CD8-positive, alpha-beta memory T cell (primary cell): ENCODE measurements around the gene PRKD2. TPM values are rescaled to one million over a fixed set of nuclear protein-coding genes. Genes with fewer than 3 reads are reported as not detected.
"Not testable (repeated sequence)": the region's sequence is repeated elsewhere in the genome, so short reads cannot be mapped to it uniquely, and the experiment has no call there.

ENCODE experiments used
- CTCF ChIA-PET: fragments of 350-600 bp; sonication (Branson Sonifier 250); formaldehyde crosslinking; loops from one replicate; lab custom pipeline; 2021; ENCODE audit warnings: antibody characterized with exemption; lab: Charles Lee
- POLR2A ChIA-PET: fragments of 350-600 bp; sonication (Branson Sonifier 250); formaldehyde crosslinking; loops from one replicate; lab custom pipeline; 2021; ENCODE audit warnings: antibody characterized with exemption; lab: Charles Lee
- DNase-seq, 5 donors: peaks; one replicate each; pipeline versions ENCODE4 v3.0.0 to v3.0.0-alpha.2; 2020 to 2022; ENCODE audit warnings: mixed read lengths in 1 of 5
- H3K27ac ChIP-seq: one replicate; pipeline ENCODE4 v1.7.0; 2013; ENCODE audit warnings: low read depth, mild to moderate bottlenecking, low read length, moderate library complexity
- H3K27me3 ChIP-seq: 2 replicates; pipeline ENCODE4 v1.7.0; 2013; ENCODE audit warnings: low read length, mild to moderate bottlenecking; ENCODE audit not compliant: insufficient read depth, poor library complexity, severe bottlenecking
- H3K36me3 ChIP-seq: 2 replicates; pipeline ENCODE4 v1.7.0; 2013; ENCODE audit warnings: mild to moderate bottlenecking, low read length, moderate library complexity; ENCODE audit not compliant: insufficient read depth
- H3K4me1 ChIP-seq: 2 replicates; pipeline ENCODE4 v1.7.0; 2013; ENCODE audit warnings: mild to moderate bottlenecking, low read length, moderate library complexity; ENCODE audit not compliant: insufficient read depth
- H3K4me3 ChIP-seq: 2 replicates; pipeline ENCODE4 v1.7.0; 2013; ENCODE audit warnings: mild to moderate bottlenecking, low read length
- H3K9me3 ChIP-seq: 2 replicates; pipeline ENCODE4 v1.7.0; 2013; ENCODE audit warnings: mild to moderate bottlenecking, low read length
- H3K27ac Mint-ChIP-seq, 8 donors: one replicate each; pipeline ENCODE4 v1.8.0; 2020 to 2021; ENCODE audit warnings: mixed read lengths in 8 of 8, mild to moderate bottlenecking in 6 of 8, inconsistent platforms in 3 of 8, moderate library complexity in 3 of 8
- H3K27me3 Mint-ChIP-seq, 2 donors: one replicate each; pipeline ENCODE4 v1.8.0; 2020 to 2021; ENCODE audit warnings: mixed read lengths in 2 of 2, mild to moderate bottlenecking in 1 of 2, moderate library complexity in 1 of 2
- H3K36me3 Mint-ChIP-seq, 3 donors: one replicate each; pipeline ENCODE4 v1.8.0; 2020 to 2021; ENCODE audit warnings: mixed read lengths in 3 of 3, inconsistent platforms in 1 of 3, mild to moderate bottlenecking in 1 of 3
- H3K4me1 Mint-ChIP-seq, 3 donors: one replicate each; pipeline ENCODE4 v1.8.0; 2020 to 2021; ENCODE audit warnings: mixed read lengths in 3 of 3, inconsistent platforms in 1 of 3, mild to moderate bottlenecking in 1 of 3
- H3K4me3 Mint-ChIP-seq, 7 donors: one replicate each; pipeline ENCODE4 v1.8.0; 2020 to 2021; ENCODE audit warnings: mixed read lengths in 7 of 7, mild to moderate bottlenecking in 6 of 7, moderate library complexity in 4 of 7, inconsistent platforms in 2 of 7
- H3K9me3 Mint-ChIP-seq, 5 donors: one replicate each; pipeline ENCODE4 v1.8.0; 2020 to 2022; ENCODE audit warnings: mixed read lengths in 5 of 5, mild to moderate bottlenecking in 3 of 5, moderate library complexity in 2 of 5, inconsistent platforms in 1 of 5
- polyA plus RNA-seq: library from polyadenylated mRNA; unstranded; fragments of 300-500 nt; fragmentation: Illumina TruSeq; gene quantifications from one replicate; pipeline ENCODE4 v1.2.3, GENCODE V29; 2021
- total RNA-seq, 2 experiments: library from RNA; stranded (reverse); gene quantifications; one replicate each; pipeline ENCODE4 v1.2.3, GENCODE V29; 2021

PRKD2 gene
- total and polyA plus RNA-seq, 3 experiments from 2014 or later: 61.6 to 88.0 (median 63.8) TPM

GRCh38 chr19:46714444-46715106 lies 2.3 kb downstream of the PRKD2 start:
- DNase-seq: peak in 2 of 5 donors; percentile 78
- no peaks in the 10 kb centered on the region for H3K27me3 Mint-ChIP-seq
- H3K36me3 Mint-ChIP-seq: peaks cover 0 to 48% (median 0%) of the 10 kb centered on the region in 3 donors
- peaks cover 7% of the 10 kb centered on the region for H3K36me3 ChIP-seq
- ChIA-PET CTCF (interaction anchor here (1.2 to 3.4 kb wide), 5 partner anchors 9 to 102 kb away, joined by 5 to 39 read pairs (median 8); no protein-coding TSS in a partner anchor), POLR2A (interaction anchor here (0.6 to 1.8 kb wide), 13 partner anchors 9 to 542 kb away, joined by 3 to 8 read pairs (median 3); partner anchors contain the start of genes CALM3, CCDC9 and DACT3)
- H3K4me3 ChIP-seq: peak overlapping the region; percentile 90
- peak overlapping the region; percentile 93 to 99 (median 97) for H3K27ac Mint-ChIP-seq
- peak overlapping the region; percentile 92 for H3K27ac ChIP-seq
- no peaks in the 10 kb centered on the region for H3K9me3 Mint-ChIP-seq
- peaks cover 42 to 63% (median 53%) of the 10 kb centered on the region in 3 donors for H3K4me1 Mint-ChIP-seq
- no peaks in the 10 kb centered on the region for H3K27me3 ChIP-seq
- H3K4me3 Mint-ChIP-seq: peak overlapping the region; percentile 94 to 98 (median 95)
- H3K4me1 ChIP-seq: peaks cover 36% of the 10 kb centered on the region
- H3K9me3 ChIP-seq: no peaks in the 10 kb centered on the region

GRCh38 chr19:46713781-46714443 lies 3.0 kb downstream of the PRKD2 start:
- peaks cover 35 to 57% (median 47%) of the 10 kb centered on the region in 3 donors for H3K4me1 Mint-ChIP-seq

GRCh38 chr19:46712768-46713338 lies 4.1 kb downstream of the PRKD2 start:
- Mint-ChIP-seq H3K4me3 (peak overlapping the region; percentile 32 to 98 (median 95)), H3K36me3 (peaks cover 0 to 58% (median 0%) of the 10 kb centered on the region in 3 donors), H3K27ac (peak overlapping the region; percentile 57 to 98 (median 95)), H3K4me1 (peaks cover 26 to 46% (median 36%) of the 10 kb centered on the region in 3 donors)
- not testable (repeated sequence) for H3K9me3 Mint-ChIP-seq, H3K9me3 ChIP-seq, H3K27ac ChIP-seq, H3K27me3 ChIP-seq, DNase-seq, H3K4me3 ChIP-seq, H3K27me3 Mint-ChIP-seq
- ChIA-PET CTCF (interaction anchor here (1.1 to 3.4 kb wide), 3 partner anchors 9 to 300 kb away, joined by 3 to 39 read pairs (median 3); no protein-coding TSS in a partner anchor), POLR2A (interaction anchor here (1.1 to 1.8 kb wide), 4 partner anchors 10 to 401 kb away, joined by 3 to 5 read pairs (median 4); partner anchors contain the start of gene ZC3H4)
- Histone ChIP-seq H3K4me1 (peaks cover 20% of the 10 kb centered on the region), H3K36me3 (peaks cover 16% of the 10 kb centered on the region)

More at GRCh38 chr19:46713781-46714443, 3.0 kb downstream of the PRKD2 start:
- peak overlapping the region; percentile 94 to 98 (median 95) for H3K4me3 Mint-ChIP-seq
- peaks cover 0 to 52% (median 0%) of the 10 kb centered on the region in 3 donors for H3K36me3 Mint-ChIP-seq
- H3K4me3 ChIP-seq: peak overlapping the region; percentile 90
- peak overlapping the region; percentile 92 for H3K27ac ChIP-seq
- H3K4me1 ChIP-seq: peaks cover 29% of the 10 kb centered on the region
- CTCF ChIA-PET: interaction anchor here (1.1 to 3.4 kb wide), 6 partner anchors 10 to 299 kb away, joined by 3 to 39 read pairs (median 6); no protein-coding TSS in a partner anchor
- no peaks in the 10 kb centered on the region for H3K27me3 Mint-ChIP-seq
- DNase-seq: peak; percentile 75 to 89 (median 83)
- POLR2A ChIA-PET: interaction anchor here (0.5 to 1.8 kb wide), 15 partner anchors 8 to 854 kb away, joined by 3 to 8 read pairs (median 4); partner anchors contain the start of genes CALM3, CCDC9, DACT3 and ZC3H4
- no peaks in the 10 kb centered on the region for H3K9me3 ChIP-seq
- peaks cover 10% of the 10 kb centered on the region for H3K36me3 ChIP-seq
- peak overlapping the region; percentile 93 to 99 (median 97) for H3K27ac Mint-ChIP-seq
- H3K27me3 ChIP-seq: no peaks in the 10 kb centered on the region
- no peaks in the 10 kb centered on the region for H3K9me3 Mint-ChIP-seq

GRCh38 chr19:46710687-46711086 lies 6.2 kb downstream of the PRKD2 start:
- CTCF ChIA-PET: interaction anchor here (0.9 to 3.5 kb wide), 3 partner anchors 8 to 43 kb away, joined by 3 to 22 read pairs (median 4); no protein-coding TSS in a partner anchor
- no peaks in the 10 kb centered on the region for H3K27me3 Mint-ChIP-seq
- Histone ChIP-seq H3K27me3 (no peaks in the 10 kb centered on the region), H3K9me3 (no peaks in the 10 kb centered on the region), H3K36me3 (peaks cover 22% of the 10 kb centered on the region), H3K27ac (no peak overlapping the region), H3K4me1 (peaks cover 16% of the 10 kb centered on the region), H3K4me3 (no peak overlapping the region)
- H3K9me3 Mint-ChIP-seq: no peaks in the 10 kb centered on the region
- no peak overlapping the region for H3K27ac Mint-ChIP-seq
- POLR2A ChIA-PET: no interaction called here
- no peak for DNase-seq
- H3K4me1 Mint-ChIP-seq: peaks cover 26 to 33% (median 33%) of the 10 kb centered on the region in 3 donors
- H3K4me3 Mint-ChIP-seq: no peak overlapping the region
- peaks cover 0 to 63% (median 4%) of the 10 kb centered on the region in 3 donors for H3K36me3 Mint-ChIP-seq

- ChIA-PET POLR2A (interaction anchor here (0.5 to 2.3 kb wide), 3 partner anchors 10 to 60 kb away, joined by 3 to 11 read pairs (median 5); no protein-coding TSS in a partner anchor), CTCF (interaction anchor here (0.9 to 7.6 kb wide), 19 partner anchors 10 to 137 kb away, joined by 3 to 124 read pairs (median 7); partner anchors contain the start of gene FKRP)
- Mint-ChIP-seq H3K4me3 (peak overlapping the region in 2 of 7 donors; percentile 8 to 27), H3K27me3 (peaks cover 0 to 3% of the 10 kb centered on the region in 2 donors), H3K9me3 (no peaks in the 10 kb centered on the region), H3K4me1 (peaks cover 8 to 12% (median 12%) of the 10 kb centered on the region in 3 donors), H3K36me3 (peaks cover 8 to 79% (median 8%) of the 10 kb centered on the region in 3 donors), H3K27ac (peak overlapping the region; percentile 18 to 98 (median 81))
- H3K27me3 ChIP-seq: no peaks in the 10 kb centered on the region
- peaks cover 8% of the 10 kb centered on the region for H3K4me1 ChIP-seq
- no peak overlapping the region for H3K4me3 ChIP-seq
- peaks cover 59% of the 10 kb centered on the region for H3K36me3 ChIP-seq
- no peaks in the 10 kb centered on the region for H3K9me3 ChIP-seq
- H3K27ac ChIP-seq: no peak overlapping the region
- peak; percentile 64 to 88 (median 82) for DNase-seq
Observed at GRCh38 chr19:46704379-46705076, 12.4 kb downstream of the PRKD2 start.

GRCh38 chr19:46700704-46701103 lies 16.2 kb downstream of the PRKD2 start:
- Histone ChIP-seq H3K4me3 (no peak overlapping the region), H3K36me3 (peaks cover 74% of the 10 kb centered on the region), H3K27me3 (no peaks in the 10 kb centered on the region), H3K4me1 (peaks cover 8% of the 10 kb centered on the region), H3K9me3 (no peaks in the 10 kb centered on the region), H3K27ac (no peak overlapping the region)
- Mint-ChIP-seq H3K27me3 (peaks cover 0 to 3% of the 10 kb centered on the region in 2 donors), H3K4me1 (peaks cover 8 to 12% (median 8%) of the 10 kb centered on the region in 3 donors), H3K27ac (peak overlapping the region in 1 of 8 donors; percentile 50), H3K9me3 (no peaks in the 10 kb centered on the region), H3K4me3 (no peak overlapping the region), H3K36me3 (peaks cover 4 to 85% (median 13%) of the 10 kb centered on the region in 3 donors)
- POLR2A ChIA-PET: no interaction called here
- DNase-seq: no peak
- CTCF ChIA-PET: interaction anchor here (2.7 to 7.6 kb wide), 2 partner anchors 29 to 89 kb away, joined by 8 to 124 read pairs; no protein-coding TSS in a partner anchor
